DOHH2 (cell line): Measurements from ENCODE around the gene SCD5.

ENCODE experiments used
- CTCF ChIP-seq: fragments of 200-600 bp; sonication (generic); IDR thresholded peaks from one replicate; pipeline ENCODE4 v1.5.1; 2014; ENCODE audit warnings: antibody characterized with exemption, mild to moderate bottlenecking, low read depth, low read length; ENCODE audit not compliant: poor library complexity, severe bottlenecking
- EZH2phosphoT487 ChIP-seq: fragments of 200-600 bp; sonication (generic); IDR thresholded peaks from 2 replicates; pipeline ENCODE4 v1.6.1; 2017; ENCODE audit warnings: borderline replicate concordance, mild to moderate bottlenecking, antibody characterized with exemption, low read length, moderate library complexity, mixed read lengths

GRCh38 chr4:82741188-82741587, 57.4 kb downstream of the SCD5 start:
- TF ChIP-seq CTCF (no peak), EZH2phosphoT487 (no peak)
